SK-N-SH treated with all-trans-retinoic acid at 6 μM for 48 hours (cell line): ENCODE data around the gene RORB.

Experiments
- CSRNP3 ChIP-seq: fragments of 250-450 bp; sonication (Bioruptor Pico); IDR thresholded peaks from 2 replicates; pipeline ENCODE4 v1.5.1; 2021; ENCODE audit warnings: mild to moderate bottlenecking, moderate library complexity
- GLIS3 ChIP-seq: fragments of 250-450 bp; sonication (Bioruptor Pico); IDR thresholded peaks from 2 replicates; pipeline ENCODE4 v1.5.0; 2020; ENCODE audit warnings: mild to moderate bottlenecking, moderate library complexity
- PATZ1 ChIP-seq: fragments of 250-450 bp; sonication (Bioruptor Pico); IDR thresholded peaks from 2 replicates; pipeline ENCODE4 v1.8.0; 2020; ENCODE audit warnings: mild to moderate bottlenecking, moderate library complexity, borderline replicate concordance
- RARB ChIP-seq: fragments of 250-450 bp; sonication (Bioruptor Pico); IDR thresholded peaks from 2 replicates; pipeline ENCODE4 v1.8.0; 2021; ENCODE audit warnings: mild to moderate bottlenecking, moderate library complexity
- SNAI2 ChIP-seq: fragments of 250-450 bp; sonication (Bioruptor Pico); IDR thresholded peaks from 2 replicates; pipeline ENCODE4 v1.5.0; 2020; ENCODE audit warnings: mild to moderate bottlenecking, moderate library complexity
- TOX ChIP-seq: fragments of 250-450 bp; sonication (Bioruptor Pico); IDR thresholded peaks from 2 replicates; pipeline ENCODE4 v1.8.0; 2021; ENCODE audit warnings: mild to moderate bottlenecking, moderate library complexity, borderline replicate concordance
- ZFP3 ChIP-seq: fragments of 250-450 bp; sonication (Bioruptor Pico); IDR thresholded peaks from 2 replicates; pipeline ENCODE4 v1.5.0; 2020; ENCODE audit warnings: mild to moderate bottlenecking, moderate library complexity
- ZNF565 ChIP-seq: fragments of 450-650 bp; formaldehyde crosslinking; conservative IDR thresholded peaks from 2 replicates; pipeline ENCODE4 v1.5.0; 2020; ENCODE audit warnings: low read depth, mild to moderate bottlenecking, moderate library complexity
- ZNF70 ChIP-seq: fragments of 450-650 bp; formaldehyde crosslinking; IDR thresholded peaks from 2 replicates; pipeline ENCODE4 v1.5.0; 2020; ENCODE audit warnings: mild to moderate bottlenecking, moderate library complexity

GRCh38 chr9:74449060-74449459 lies 48.1 kb upstream of the RORB start:
- TF ChIP-seq TOX (no peak), GLIS3 (no peak), PATZ1 (no peak), RARB (no peak), CSRNP3 (CRISPR knock-in tag) (no peak), ZFP3 (no peak), ZNF70 (CRISPR knock-in tag) (no peak), ZNF565 (CRISPR knock-in tag) (no peak), SNAI2 (CRISPR knock-in tag) (no peak)
